Omental fat pad (tissue), 4 donors: ENCODE data around the gene ITGB2. TPM values are rescaled to one million over a fixed set of nuclear protein-coding genes. Genes with fewer than 3 reads are reported as not detected.

ENCODE experiments used
- ATAC-seq: fragments of 150-250 bp; one replicate; pipeline ENCODE4 v1.9.1; 2016; ENCODE audit warnings: mild to moderate bottlenecking, moderate library complexity; ENCODE audit not compliant: low FRiP score
- DNase-seq: peaks from one replicate; pipeline ENCODE4 v3.0.0-alpha.2; 2019; ENCODE audit warnings: low spot score
- CTCF ChIP-seq, 3 donors: fragments of 450-650 bp; IDR thresholded peaks; one replicate each; pipeline ENCODE4 v1.5.1; 2016 to 2017; ENCODE audit warnings: antibody characterized with exemption in 3 of 3, mild to moderate bottlenecking in 3 of 3, moderate library complexity in 2 of 3
- total RNA-seq, 4 donors: library from RNA; depleted of rRNA; stranded (reverse); fragments of >200 nt; gene quantifications; one replicate each; pipeline ENCODE4 v1.1.0, GENCODE V29; 2016

The ITGB2 gene
- total RNA-seq, 4 donors from 2014 or later, result 98.5 to 581 (median 217) TPM

- no peak for ATAC-seq
- no peak for DNase-seq
- TF ChIP-seq CTCF (IDR thresholded peaks at IDR 0.05), result no peak
Measured at GRCh38 chr21:44957901-44958451, 37.3 kb upstream of the ITGB2 start.

GRCh38 chr21:44957047-44957831, 36.5 kb upstream of the ITGB2 start:
- DNase-seq, result no peak
- no peak for TF ChIP-seq CTCF (IDR thresholded peaks at IDR 0.05)

GRCh38 chr21:44956356-44957046, 35.8 kb upstream of the ITGB2 start:
- ATAC-seq, result no peak
- TF ChIP-seq CTCF (IDR thresholded peaks at IDR 0.05), result no peak
- DNase-seq, result no peak

More at GRCh38 chr21:44957047-44957831, 36.5 kb upstream of the ITGB2 start:
- no peak for ATAC-seq

GRCh38 chr21:44955798-44956175, 35.1 kb upstream of the ITGB2 start:
- ATAC-seq (no peak), DNase-seq (no peak)
- no peak for TF ChIP-seq CTCF (IDR thresholded peaks at IDR 0.05)

GRCh38 chr21:44955141-44955797, 34.6 kb upstream of the ITGB2 start:
- DNase-seq (no peak), ATAC-seq (no peak)
- no peak for TF ChIP-seq CTCF (IDR thresholded peaks at IDR 0.05)

- DNase-seq (no peak), ATAC-seq (no peak)
- TF ChIP-seq CTCF (IDR thresholded peaks at IDR 0.05), result no peak
Measured at GRCh38 chr21:44954281-44954771, 33.6 kb upstream of the ITGB2 start.
